ENCODE data around the gene ZNF467.

DNA sequence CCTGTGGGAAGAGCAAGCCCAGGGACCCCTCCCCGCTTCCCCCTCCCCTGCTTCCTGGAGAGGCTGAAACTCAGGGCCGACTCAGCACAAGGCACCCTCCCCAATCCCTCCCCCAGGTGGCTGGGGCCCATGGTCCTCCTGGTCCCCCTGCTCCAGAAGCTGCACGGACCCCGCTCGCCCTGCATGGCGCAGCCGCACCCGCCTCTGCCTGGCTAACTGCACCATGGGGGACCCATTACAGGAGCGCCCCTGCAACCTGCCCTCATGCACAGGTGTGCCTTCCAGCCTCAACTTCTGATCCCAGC is 45.1 kb upstream of the ZNF467 start:
- TF ChIP-seq, protein P1, sequence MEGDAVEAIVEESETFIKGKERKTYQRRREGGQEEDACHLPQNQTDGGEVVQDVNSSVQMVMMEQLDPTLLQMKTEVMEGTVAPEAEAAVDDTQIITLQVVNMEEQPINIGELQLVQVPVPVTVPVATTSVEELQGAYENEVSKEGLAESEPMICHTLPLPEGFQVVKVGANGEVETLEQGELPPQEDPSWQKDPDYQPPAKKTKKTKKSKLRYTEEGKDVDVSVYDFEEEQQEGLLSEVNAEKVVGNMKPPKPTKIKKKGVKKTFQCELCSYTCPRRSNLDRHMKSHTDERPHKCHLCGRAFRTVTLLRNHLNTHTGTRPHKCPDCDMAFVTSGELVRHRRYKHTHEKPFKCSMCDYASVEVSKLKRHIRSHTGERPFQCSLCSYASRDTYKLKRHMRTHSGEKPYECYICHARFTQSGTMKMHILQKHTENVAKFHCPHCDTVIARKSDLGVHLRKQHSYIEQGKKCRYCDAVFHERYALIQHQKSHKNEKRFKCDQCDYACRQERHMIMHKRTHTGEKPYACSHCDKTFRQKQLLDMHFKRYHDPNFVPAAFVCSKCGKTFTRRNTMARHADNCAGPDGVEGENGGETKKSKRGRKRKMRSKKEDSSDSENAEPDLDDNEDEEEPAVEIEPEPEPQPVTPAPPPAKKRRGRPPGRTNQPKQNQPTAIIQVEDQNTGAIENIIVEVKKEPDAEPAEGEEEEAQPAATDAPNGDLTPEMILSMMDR (IDR thresholded peaks at IDR 0.05) = no peak
- TF ChIP-seq POLR2AphosphoS5 (IDR thresholded peaks at IDR 0.05) (no peak), POLR2A (IDR thresholded peaks at IDR 0.05) (no peak), EP300 (IDR thresholded peaks at IDR 0.05) (no peak)
